Measurements from ENCODE around the gene ANKK1. TPM values are rescaled to one million over a fixed set of nuclear protein-coding genes. Genes with fewer than 3 reads are reported as not detected.

Gene ANKK1
- total and polyA plus RNA-seq, 4 donors, result 0.16 to 0.57 (median 0.26) TPM; not detected in 1

GRCh38 chr11:113386866-113387265 is 713 bp upstream of the ANKK1 start:
- H3K27me3 ChIP-seq (ENCODE audit: control insufficient read depth in 1 of 2, insufficient read depth in 2 of 2, low read length in 1 of 2), result no peaks in the 10 kb centered on the region
- intact Hi-C loops (cut with DNase I), result no loop called here
- no peaks in the 10 kb centered on the region for H3K36me3 ChIP-seq (ENCODE audit: control insufficient read depth in 1 of 2, insufficient read depth in 2 of 2, low read length in 1 of 2)
- ATAC-seq (ENCODE audit: low FRiP score) (no peak), DNase-seq (no peak)
- no peak overlapping the region for H3K4me3 ChIP-seq (ENCODE audit: low read length in 2 of 2)
- H3K27ac ChIP-seq (ENCODE audit: low read depth in 1 of 2, low read length in 2 of 2), result no peak overlapping the region
- H3K4me1 ChIP-seq (ENCODE audit: control insufficient read depth in 1 of 2, insufficient read depth in 2 of 2, low read length in 2 of 2), result no peaks in the 10 kb centered on the region
- no peaks in the 10 kb centered on the region for H3K9me3 ChIP-seq (ENCODE audit: control insufficient read depth, low read length)
- WGBS, 2 donors, result 82 to 86% methylated on average over 6 of the region's 6 CpGs

- intact Hi-C loops (cut with DNase I), result no loop called here
Observed at GRCh38 chr11:113389272-113389671, 1.7 kb downstream of the ANKK1 start.

GRCh38 chr11:113392236-113392921 is 4.8 kb downstream of the ANKK1 start:
- DNase-seq (no peak), ATAC-seq (ENCODE audit: low FRiP score) (no peak)
- Histone ChIP-seq H3K4me1 (ENCODE audit: control insufficient read depth in 1 of 2, insufficient read depth in 2 of 2, low read length in 2 of 2) (no peaks in the 10 kb centered on the region), H3K4me3 (ENCODE audit: low read length in 2 of 2) (no peak overlapping the region), H3K27me3 (ENCODE audit: control insufficient read depth in 1 of 2, insufficient read depth in 2 of 2, low read length in 1 of 2) (no peaks in the 10 kb centered on the region), H3K36me3 (ENCODE audit: control insufficient read depth in 1 of 2, insufficient read depth in 2 of 2, low read length in 1 of 2) (no peaks in the 10 kb centered on the region), H3K27ac (ENCODE audit: low read depth in 1 of 2, low read length in 2 of 2) (no peak overlapping the region), H3K9me3 (ENCODE audit: control insufficient read depth, low read length) (no peaks in the 10 kb centered on the region)
- intact Hi-C loops (cut with DNase I), result no loop called here
- 77 to 80% methylated on average over 3 of the region's 3 CpGs for WGBS, 2 donors

More at GRCh38 chr11:113389272-113389671, 1.7 kb downstream of the ANKK1 start:
- DNase-seq (no peak), ATAC-seq (ENCODE audit: low FRiP score) (no peak)
- Histone ChIP-seq H3K4me3 (ENCODE audit: low read length in 2 of 2) (no peak overlapping the region), H3K27me3 (ENCODE audit: control insufficient read depth in 1 of 2, insufficient read depth in 2 of 2, low read length in 1 of 2) (no peaks in the 10 kb centered on the region), H3K36me3 (ENCODE audit: control insufficient read depth in 1 of 2, insufficient read depth in 2 of 2, low read length in 1 of 2) (no peaks in the 10 kb centered on the region), H3K27ac (ENCODE audit: low read depth in 1 of 2, low read length in 2 of 2) (no peak overlapping the region), H3K9me3 (ENCODE audit: control insufficient read depth, low read length) (no peaks in the 10 kb centered on the region), H3K4me1 (ENCODE audit: control insufficient read depth in 1 of 2, insufficient read depth in 2 of 2, low read length in 2 of 2) (no peaks in the 10 kb centered on the region)
- WGBS, 2 donors, result 45 to 50% methylated on average over 3 of the region's 3 CpGs

- Histone ChIP-seq H3K36me3 (ENCODE audit: control insufficient read depth in 1 of 2, insufficient read depth in 2 of 2, low read length in 1 of 2) (no peaks in the 10 kb centered on the region), H3K27ac (ENCODE audit: low read depth in 1 of 2, low read length in 2 of 2) (no peak overlapping the region), H3K4me1 (ENCODE audit: control insufficient read depth in 1 of 2, insufficient read depth in 2 of 2, low read length in 2 of 2) (no peaks in the 10 kb centered on the region), H3K4me3 (ENCODE audit: low read length in 2 of 2) (no peak overlapping the region), H3K9me3 (ENCODE audit: control insufficient read depth, low read length) (no peaks in the 10 kb centered on the region), H3K27me3 (ENCODE audit: control insufficient read depth in 1 of 2, insufficient read depth in 2 of 2, low read length in 1 of 2) (no peaks in the 10 kb centered on the region)
- intact Hi-C loops (cut with DNase I), result no loop called here
- no peak for DNase-seq
- no peak for ATAC-seq (ENCODE audit: low FRiP score)
- WGBS, 2 donors, result 79% methylated on average over 8 of the region's 8 CpGs
Observed at GRCh38 chr11:113393501-113393985, 6.0 kb downstream of the ANKK1 start.

GRCh38 chr11:113394919-113395318 is 7.3 kb downstream of the ANKK1 start:
- H3K36me3 ChIP-seq (ENCODE audit: control insufficient read depth in 1 of 2, insufficient read depth in 2 of 2, low read length in 1 of 2), result no peaks in the 10 kb centered on the region
- no peaks in the 10 kb centered on the region for H3K4me1 ChIP-seq (ENCODE audit: control insufficient read depth in 1 of 2, insufficient read depth in 2 of 2, low read length in 2 of 2)
- intact Hi-C loops (cut with DNase I), result no loop called here
- H3K27me3 ChIP-seq (ENCODE audit: control insufficient read depth in 1 of 2, insufficient read depth in 2 of 2, low read length in 1 of 2), result no peaks in the 10 kb centered on the region
- no peak overlapping the region for H3K4me3 ChIP-seq (ENCODE audit: low read length in 2 of 2)
- ATAC-seq (ENCODE audit: low FRiP score) (no peak), DNase-seq (no peak)
- no peak overlapping the region for H3K27ac ChIP-seq (ENCODE audit: low read depth in 1 of 2, low read length in 2 of 2)
- 92 to 93% methylated on average over 11 of the region's 11 CpGs for WGBS, 2 donors
- no peaks in the 10 kb centered on the region for H3K9me3 ChIP-seq (ENCODE audit: control insufficient read depth, low read length)

GRCh38 chr11:113395782-113396336 is 8.3 kb downstream of the ANKK1 start:
- no peak overlapping the region for H3K27ac ChIP-seq (ENCODE audit: low read depth in 1 of 2, low read length in 2 of 2)
- 91 to 93% methylated on average over 9 of the region's 9 CpGs for WGBS, 2 donors
- H3K4me3 ChIP-seq (ENCODE audit: low read length in 2 of 2), result no peak overlapping the region
- intact Hi-C loops (cut with DNase I), result no loop called here
- no peaks in the 10 kb centered on the region for H3K27me3 ChIP-seq (ENCODE audit: control insufficient read depth in 1 of 2, insufficient read depth in 2 of 2, low read length in 1 of 2)
- DNase-seq (no peak), ATAC-seq (ENCODE audit: low FRiP score) (no peak)
- H3K9me3 ChIP-seq (ENCODE audit: control insufficient read depth, low read length), result no peaks in the 10 kb centered on the region
- H3K4me1 ChIP-seq (ENCODE audit: control insufficient read depth in 1 of 2, insufficient read depth in 2 of 2, low read length in 2 of 2), result no peaks in the 10 kb centered on the region
- no peaks in the 10 kb centered on the region for H3K36me3 ChIP-seq (ENCODE audit: control insufficient read depth in 1 of 2, insufficient read depth in 2 of 2, low read length in 1 of 2)

GRCh38 chr11:113396690-113397089 is 9.1 kb downstream of the ANKK1 start:
- H3K4me3 ChIP-seq (ENCODE audit: low read length in 2 of 2), result no peak overlapping the region
- DNase-seq (no peak), ATAC-seq (ENCODE audit: low FRiP score) (no peak)
- H3K4me1 ChIP-seq (ENCODE audit: control insufficient read depth in 1 of 2, insufficient read depth in 2 of 2, low read length in 2 of 2), result no peaks in the 10 kb centered on the region
- no peaks in the 10 kb centered on the region for H3K36me3 ChIP-seq (ENCODE audit: control insufficient read depth in 1 of 2, insufficient read depth in 2 of 2, low read length in 1 of 2)
- intact Hi-C loops (cut with DNase I), result no loop called here
- no peak overlapping the region for H3K27ac ChIP-seq (ENCODE audit: low read depth in 1 of 2, low read length in 2 of 2)
- H3K27me3 ChIP-seq (ENCODE audit: control insufficient read depth in 1 of 2, insufficient read depth in 2 of 2, low read length in 1 of 2), result no peaks in the 10 kb centered on the region
- H3K9me3 ChIP-seq (ENCODE audit: control insufficient read depth, low read length), result no peaks in the 10 kb centered on the region
- 50 to 59% methylated on average over 1 of the region's 1 CpG for WGBS, 2 donors

GRCh38 chr11:113397212-113397611 is 9.6 kb downstream of the ANKK1 start:
- 74 to 80% methylated on average over 7 of the region's 7 CpGs for WGBS, 2 donors
- Histone ChIP-seq H3K27me3 (ENCODE audit: control insufficient read depth in 1 of 2, insufficient read depth in 2 of 2, low read length in 1 of 2) (no peaks in the 10 kb centered on the region), H3K27ac (ENCODE audit: low read depth in 1 of 2, low read length in 2 of 2) (no peak overlapping the region), H3K9me3 (ENCODE audit: control insufficient read depth, low read length) (no peaks in the 10 kb centered on the region), H3K4me3 (ENCODE audit: low read length in 2 of 2) (no peak overlapping the region), H3K4me1 (ENCODE audit: control insufficient read depth in 1 of 2, insufficient read depth in 2 of 2, low read length in 2 of 2) (no peaks in the 10 kb centered on the region), H3K36me3 (ENCODE audit: control insufficient read depth in 1 of 2, insufficient read depth in 2 of 2, low read length in 1 of 2) (no peaks in the 10 kb centered on the region)
- intact Hi-C loops (cut with DNase I), result no loop called here
- DNase-seq, result no peak
- ATAC-seq (ENCODE audit: low FRiP score), result no peak

- Histone ChIP-seq H3K27ac (ENCODE audit: low read depth in 1 of 2, low read length in 2 of 2) (no peak overlapping the region), H3K4me3 (ENCODE audit: low read length in 2 of 2) (no peak overlapping the region), H3K27me3 (ENCODE audit: control insufficient read depth in 1 of 2, insufficient read depth in 2 of 2, low read length in 1 of 2) (no peaks in the 10 kb centered on the region), H3K9me3 (ENCODE audit: control insufficient read depth, low read length) (no peaks in the 10 kb centered on the region), H3K36me3 (ENCODE audit: control insufficient read depth in 1 of 2, insufficient read depth in 2 of 2, low read length in 1 of 2) (no peaks in the 10 kb centered on the region), H3K4me1 (ENCODE audit: control insufficient read depth in 1 of 2, insufficient read depth in 2 of 2, low read length in 2 of 2) (no peaks in the 10 kb centered on the region)
- no peak for ATAC-seq (ENCODE audit: low FRiP score)
- DNase-seq, result no peak
- 94 to 96% methylated on average over 4 of the region's 4 CpGs for WGBS, 2 donors
- intact Hi-C loops (cut with DNase I), result no loop called here
Observed at GRCh38 chr11:113397821-113398220, 10.2 kb downstream of the ANKK1 start.

Data from aorta (tissue), 5 donors.